Measurements from ENCODE around the gene BORCS8. TPM values are rescaled to one million over a fixed set of nuclear protein-coding genes. Genes with fewer than 3 reads are reported as not detected.

Gene BORCS8
- polyA plus RNA-seq, 1 of the 3 experiments (the other 2 are of a cell fraction) = 36.4 TPM

DNA sequence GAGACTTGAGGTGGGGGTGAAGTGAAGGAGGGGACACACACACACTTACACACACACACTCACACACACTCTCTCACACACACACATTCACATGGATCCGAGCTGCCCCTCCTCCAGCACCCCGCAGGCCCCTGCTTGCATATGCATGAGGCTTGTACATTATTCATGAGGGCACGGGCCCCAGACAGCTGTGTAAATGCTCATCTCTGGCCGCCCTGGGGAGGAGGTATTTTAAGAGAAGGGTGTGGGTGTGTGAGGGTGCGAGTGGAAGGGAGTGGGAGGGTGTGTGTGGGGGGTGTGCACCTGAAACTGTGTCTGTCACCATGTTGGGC, 22.2 kb upstream of the BORCS8 start (continued):
- TF ChIP-seq EZH2phosphoT487 (IDR thresholded peaks at IDR 0.05; ENCODE audit: borderline replicate concordance, low read depth) = no peak
- no peak for TF ChIP-seq GATA2 (CRISPR knock-in tag; IDR thresholded peaks at IDR 0.05)
- no peak for TF ChIP-seq TCF12 (IDR thresholded peaks at IDR 0.05)
- TF ChIP-seq FOXJ3 (CRISPR knock-in tag; IDR thresholded peaks at IDR 0.05) = no peak
- no peak for TF ChIP-seq NFIC (IDR thresholded peaks at IDR 0.05; ENCODE audit: borderline replicate concordance)
- TF ChIP-seq SMC3 (IDR thresholded peaks at IDR 0.05; ENCODE audit: low read depth, low read length) = no peak
- no peak for TF ChIP-seq CTCF (IDR thresholded peaks at IDR 0.05)
- TF ChIP-seq USF2 (IDR thresholded peaks at IDR 0.05; ENCODE audit: borderline replicate concordance, low read depth, low read length) = no peak

DNA sequence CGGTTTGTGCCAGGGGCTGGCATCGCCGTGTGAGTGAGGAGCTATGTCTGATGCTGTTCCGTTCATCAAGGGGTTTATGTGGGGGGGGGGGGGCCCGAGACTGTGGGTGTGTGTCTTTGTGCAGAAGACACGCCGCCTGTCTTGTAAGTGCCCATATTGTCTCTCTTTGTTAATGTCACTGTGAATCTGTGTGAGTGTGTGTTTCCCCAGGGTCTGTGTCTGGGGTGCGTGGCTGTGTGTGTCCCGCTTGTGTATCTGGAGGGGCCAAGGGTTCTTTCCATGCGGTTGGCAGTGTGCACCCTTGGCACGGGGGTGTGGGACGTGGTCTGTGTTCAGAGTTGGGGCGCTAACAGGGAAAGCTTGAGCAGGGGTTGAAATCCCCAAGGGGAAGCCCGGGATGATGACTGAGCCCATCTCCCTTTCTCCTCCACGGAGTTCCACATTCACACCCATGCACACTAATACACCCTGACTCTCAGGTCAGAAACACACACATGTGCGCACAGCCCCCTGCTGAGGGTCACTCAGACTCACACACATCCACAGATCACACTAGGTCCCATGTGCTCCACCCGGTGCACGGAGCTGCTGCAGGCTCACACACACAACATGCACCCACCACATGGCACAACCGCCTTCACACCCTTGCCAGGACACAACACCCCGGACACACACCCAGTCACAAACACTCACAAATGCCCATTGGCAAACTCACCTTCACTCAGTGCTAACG, 21.6 kb upstream of the BORCS8 start:
- TF ChIP-seq USF2 (IDR thresholded peaks at IDR 0.05; ENCODE audit: borderline replicate concordance, low read depth, low read length) = no peak
- no peak for TF ChIP-seq JUND (IDR thresholded peaks at IDR 0.05)
- no peak for TF ChIP-seq GATA2 (CRISPR knock-in tag; IDR thresholded peaks at IDR 0.05)
- H3K36me3 ChIP-seq (replicated peaks in 1 of 2; ENCODE audit: control insufficient read depth in 1 of 2, insufficient read depth in 2 of 2, low read length in 1 of 2) = no peaks in the 10 kb centered on the region
- DNase-seq = no peak
- no peak overlapping the region for H3K4me2 ChIP-seq
- WGBS (ENCODE audit: low lambda C conversion rate) = 60% methylated on average over 15 of the region's 21 CpGs
- no peak overlapping the region for H2AFZ ChIP-seq (ENCODE audit: low read depth)
- no peaks in the 10 kb centered on the region for H3K79me2 ChIP-seq (ENCODE audit: insufficient read depth)
- peaks cover 0 to 6% of the 10 kb centered on the region in 2 experiments; a peak in 1 of 4 replicates for H3K4me1 ChIP-seq (ENCODE audit: control insufficient read depth in 1 of 2, insufficient read depth in 2 of 2, low read depth in 1 of 2, low read length in 1 of 2)
- H3K4me3 ChIP-seq (ENCODE audit: low read depth in 2 of 2, low read length in 1 of 2) = no peak overlapping the region
- H3K9ac ChIP-seq = no peak overlapping the region
- peaks cover 12% of the 10 kb centered on the region for H3K27me3 ChIP-seq (ENCODE audit: insufficient read depth)
- no peaks in the 10 kb centered on the region for H3K9me3 ChIP-seq
- no peaks in the 10 kb centered on the region for H3F3A ChIP-seq (replicated peaks; ENCODE audit: insufficient read depth)
- H3K9me2 ChIP-seq = no peaks in the 10 kb centered on the region
- no peaks in the 10 kb centered on the region for H4K20me1 ChIP-seq (ENCODE audit: insufficient read depth)
- ChIA-PET POLR2A (no interaction called here), CTCF (interaction anchor here (0.8 kb wide), 1 partner anchor 39 kb away, joined by 3 read pairs; no protein-coding TSS in a partner anchor)
- H3K27ac ChIP-seq (ENCODE audit: low read depth in 2 of 2, low read length in 1 of 2) = no peak overlapping the region

DNA sequence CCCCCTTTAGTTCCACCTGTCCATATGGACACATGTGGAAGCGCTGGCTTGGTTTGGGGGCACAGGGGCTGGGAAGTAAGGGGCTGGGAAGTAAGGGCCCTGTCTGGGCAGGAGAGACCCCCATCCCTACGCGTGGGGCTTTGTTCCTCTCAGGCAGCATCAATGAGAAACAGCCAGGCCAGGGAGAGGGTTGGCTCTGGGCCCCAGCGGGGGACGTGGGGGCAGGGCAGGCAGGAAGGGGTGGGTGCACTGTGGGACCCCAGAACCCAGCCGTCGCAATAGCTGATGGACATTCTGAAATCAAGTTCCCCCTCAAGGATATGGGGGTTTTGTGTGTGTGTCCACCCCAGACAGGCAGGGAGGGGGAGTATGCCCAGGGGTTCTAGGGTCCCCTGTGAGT, 21.0 kb upstream of the BORCS8 start:
- H3F3A ChIP-seq (replicated peaks; ENCODE audit: insufficient read depth) = no peaks in the 10 kb centered on the region
- TF ChIP-seq, protein P1, sequence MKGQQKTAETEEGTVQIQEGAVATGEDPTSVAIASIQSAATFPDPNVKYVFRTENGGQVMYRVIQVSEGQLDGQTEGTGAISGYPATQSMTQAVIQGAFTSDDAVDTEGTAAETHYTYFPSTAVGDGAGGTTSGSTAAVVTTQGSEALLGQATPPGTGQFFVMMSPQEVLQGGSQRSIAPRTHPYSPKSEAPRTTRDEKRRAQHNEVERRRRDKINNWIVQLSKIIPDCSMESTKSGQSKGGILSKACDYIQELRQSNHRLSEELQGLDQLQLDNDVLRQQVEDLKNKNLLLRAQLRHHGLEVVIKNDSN (IDR thresholded peaks at IDR 0.05; ENCODE audit: borderline replicate concordance, low read depth) = no peak
- no peak for TF ChIP-seq TAF1 (IDR thresholded peaks at IDR 0.05; ENCODE audit: borderline replicate concordance, low read depth, low read length)
- TF ChIP-seq NRF1 (IDR thresholded peaks at IDR 0.05; ENCODE audit: low read depth, low read length) = no peak
- TF ChIP-seq GATA2 (CRISPR knock-in tag; IDR thresholded peaks at IDR 0.05) = no peak
- no peak for TF ChIP-seq CHD2 (IDR thresholded peaks at IDR 0.05; ENCODE audit: low read length, partially characterized antibody)
- no peak for TF ChIP-seq YY1 (IDR thresholded peaks at IDR 0.05; ENCODE audit: low read depth)
- TF ChIP-seq FOSL2 (IDR thresholded peaks at IDR 0.05; ENCODE audit: borderline replicate concordance, low read depth) = no peak
- no peaks in the 10 kb centered on the region for H3K9me2 ChIP-seq
- no peaks in the 10 kb centered on the region for H3K9me3 ChIP-seq
- ChIA-PET POLR2A (no interaction called here), CTCF (interaction anchor here (1.3 kb wide), 1 partner anchor 67 kb away, joined by 3 read pairs; no protein-coding TSS in a partner anchor)
- H3K36me3 ChIP-seq (replicated peaks in 1 of 2; ENCODE audit: control insufficient read depth in 1 of 2, insufficient read depth in 2 of 2, low read length in 1 of 2) = no peaks in the 10 kb centered on the region
- no peak for DNase-seq
- H3K27ac ChIP-seq (ENCODE audit: low read depth in 2 of 2, low read length in 1 of 2) = no peak overlapping the region
- WGBS (ENCODE audit: low lambda C conversion rate) = 69% methylated on average over 5 of the region's 7 CpGs
- H3K4me1 ChIP-seq (ENCODE audit: control insufficient read depth in 1 of 2, insufficient read depth in 2 of 2, low read depth in 1 of 2, low read length in 1 of 2) = peaks cover 0 to 6% of the 10 kb centered on the region in 2 experiments; a peak in 1 of 4 replicates
- no peaks in the 10 kb centered on the region for H4K20me1 ChIP-seq (ENCODE audit: insufficient read depth)
- peaks cover 12% of the 10 kb centered on the region for H3K27me3 ChIP-seq (ENCODE audit: insufficient read depth)
- H3K79me2 ChIP-seq (ENCODE audit: insufficient read depth) = no peaks in the 10 kb centered on the region
- H3K4me2 ChIP-seq = no peak overlapping the region
- no peak overlapping the region for H3K4me3 ChIP-seq (ENCODE audit: low read depth in 2 of 2, low read length in 1 of 2)
- H2AFZ ChIP-seq (ENCODE audit: low read depth) = no peak overlapping the region
- no peak overlapping the region for H3K9ac ChIP-seq
